ENCODE results near the gene TRIL. TPM values are rescaled to one million over a fixed set of nuclear protein-coding genes. Genes with fewer than 3 reads are reported as not detected.

The TRIL gene
- polyA plus RNA-seq, 3 donors = not detected

- Histone ChIP-seq H3K27me3 (ENCODE audit: control insufficient read depth in 2 of 2, insufficient read depth in 2 of 2, low read length in 2 of 2) (no peaks in the 10 kb centered on the region), H3K36me3 (replicated peaks in 1 of 2; ENCODE audit: control insufficient read depth in 1 of 2, insufficient read depth in 2 of 2, low read length in 2 of 2) (peaks cover 12 to 27% of the 10 kb centered on the region in 2 donors), H3K4me2 (replicated peaks; ENCODE audit: extremely low read depth, low read length, poor library complexity, severe bottlenecking) (no peak overlapping the region), H4K20me1 (ENCODE audit: insufficient read depth, low read length) (peaks cover 8% of the 10 kb centered on the region), H2AFZ (ENCODE audit: insufficient read depth, low read depth, low read length, poor library complexity, severe bottlenecking) (no peak overlapping the region), H3K79me2 (ENCODE audit: insufficient read depth, low read length) (no peaks in the 10 kb centered on the region), H3K4me3 (replicated peaks in 1 of 3; ENCODE audit: low read depth in 2 of 3, low read length in 3 of 3) (no peak overlapping the region), H3K9me3 (replicated peaks in 1 of 2; ENCODE audit: control insufficient read depth in 1 of 2, insufficient read depth in 1 of 2, low read length in 2 of 2) (no peaks in the 10 kb centered on the region), H3K9ac (ENCODE audit: insufficient read depth, low read length, poor library complexity, severe bottlenecking) (no peak overlapping the region), H3K4me1 (ENCODE audit: control insufficient read depth in 1 of 2, insufficient read depth in 2 of 2, low read length in 2 of 2) (peaks cover 31 to 36% of the 10 kb centered on the region in 2 donors), H3K27ac (ENCODE audit: low read depth in 1 of 2, low read length in 2 of 2) (no peak overlapping the region)
- Mint-ChIP-seq H3K27me3 (ENCODE audit: low read depth in 3 of 3) (no peaks in the 10 kb centered on the region), H3K36me3 (peaks cover 18 to 28% of the 10 kb centered on the region in 2 donors), H3K4me3 (no peak overlapping the region), H3K9me3 (peaks cover 0 to 2% (median 0%) of the 10 kb centered on the region in 7 donors), H3K27ac (no peak overlapping the region), H3K4me1 (peaks cover 37% of the 10 kb centered on the region)
- no peak for DNase-seq
- 96% methylated on average over 9 of the region's 11 CpGs for WGBS (ENCODE audit: insufficient coverage)
- intact Hi-C loops (cut with micrococcal nuclease) = no loop called here
- TF ChIP-seq CTCF (IDR thresholded peaks at IDR 0.05) = no peak
These were observed 32.2 kb upstream of the TRIL start for GRCh38 chr7:28990200-28990960.

- H3K27me3 Mint-ChIP-seq (ENCODE audit: low read depth in 3 of 3) = no peaks in the 10 kb centered on the region
- peaks cover under 1% of the 10 kb centered on the region for H4K20me1 ChIP-seq (ENCODE audit: insufficient read depth, low read length)
- no peak overlapping the region for H3K27ac Mint-ChIP-seq
- H3K4me2 ChIP-seq (replicated peaks; ENCODE audit: extremely low read depth, low read length, poor library complexity, severe bottlenecking) = no peak overlapping the region
- peaks cover 47% of the 10 kb centered on the region for H3K4me1 Mint-ChIP-seq
- H3K4me3 Mint-ChIP-seq = no peak overlapping the region
- no CpG with 5 or more reads among the region's 6 CpGs for WGBS (ENCODE audit: insufficient coverage)
- peaks cover 10 to 19% of the 10 kb centered on the region in 2 donors for H3K36me3 Mint-ChIP-seq
- no peak overlapping the region for H3K4me3 ChIP-seq (replicated peaks in 1 of 3; ENCODE audit: low read depth in 2 of 3, low read length in 3 of 3)
- no peak for TF ChIP-seq CTCF (IDR thresholded peaks at IDR 0.05)
- H3K27me3 ChIP-seq (ENCODE audit: control insufficient read depth in 2 of 2, insufficient read depth in 2 of 2, low read length in 2 of 2) = no peaks in the 10 kb centered on the region
- DNase-seq = no peak
- peaks cover 40 to 46% of the 10 kb centered on the region in 2 donors for H3K4me1 ChIP-seq (ENCODE audit: control insufficient read depth in 1 of 2, insufficient read depth in 2 of 2, low read length in 2 of 2)
- intact Hi-C loops (cut with micrococcal nuclease) = no loop called here
- no peak overlapping the region for H3K27ac ChIP-seq (ENCODE audit: low read depth in 1 of 2, low read length in 2 of 2)
- peaks cover 0 to 2% (median 0%) of the 10 kb centered on the region in 7 donors for H3K9me3 Mint-ChIP-seq
- no peaks in the 10 kb centered on the region for H3K79me2 ChIP-seq (ENCODE audit: insufficient read depth, low read length)
- H2AFZ ChIP-seq (ENCODE audit: insufficient read depth, low read depth, low read length, poor library complexity, severe bottlenecking) = no peak overlapping the region
- no peaks in the 10 kb centered on the region for H3K9me3 ChIP-seq (replicated peaks in 1 of 2; ENCODE audit: control insufficient read depth in 1 of 2, insufficient read depth in 1 of 2, low read length in 2 of 2)
- peaks cover 8 to 20% of the 10 kb centered on the region in 2 donors for H3K36me3 ChIP-seq (replicated peaks in 1 of 2; ENCODE audit: control insufficient read depth in 1 of 2, insufficient read depth in 2 of 2, low read length in 2 of 2)
- no peak overlapping the region for H3K9ac ChIP-seq (ENCODE audit: insufficient read depth, low read length, poor library complexity, severe bottlenecking)
These were observed 31.3 kb upstream of the TRIL start for GRCh38 chr7:28989211-28989980.
